Pancreas (tissue), 10 donors: Measurements from ENCODE around the gene SETDB1. TPM values are rescaled to one million over a fixed set of nuclear protein-coding genes. Genes with fewer than 3 reads are reported as not detected.
A peak's percentile ranks its signal among the peaks of the same experiment; 100 is the strongest.

Experiments
- ATAC-seq, 4 donors: fragments of 200-7000 bp; cut with Tn5 transposase; one replicate each; pipeline versions ENCODE4 v1.8.0 to v1.9.1; 2020; ENCODE audit warnings: mild to moderate bottlenecking in 4 of 4, moderate library complexity in 4 of 4
- DNase-seq, 6 donors: peaks; one replicate each; pipeline ENCODE4 v3.0.0-alpha.2; 2020
- FAIRE-seq: peaks from 2 replicates; lab custom pipeline; 2012; peaks lifted over from hg19 to GRCh38; lab: Jason Lieb, UNC
- H3K27ac ChIP-seq, 4 donors: fragments of 200-600 bp; sonication (generic); 1 replicate in 3 of 4; 2 replicates in 1 of 4; pipeline versions ENCODE4 v1.5.0 to v1.8.0; 2020
- H3K27me3 ChIP-seq, 4 donors: fragments of 200-600 bp; one replicate each; pipeline ENCODE4 v1.8.0; 2021
- H3K36me3 ChIP-seq, 3 donors: fragments of 200-600 bp; sonication (generic) in 1 of 3; one replicate each; pipeline versions ENCODE4 v1.5.0 to v1.8.0; 2020 to 2021
- H3K4me1 ChIP-seq, 3 donors: fragments of 200-600 bp; one replicate each; pipeline ENCODE4 v1.8.0; 2021
- H3K4me3 ChIP-seq, 4 donors: fragments of 200-600 bp; sonication (generic) in 2 of 4; one replicate each; pipeline versions ENCODE4 v1.5.0 to v1.8.0; 2020 to 2021
- H3K9me3 ChIP-seq, 4 donors: fragments of 200-600 bp; one replicate each; pipeline ENCODE4 v1.8.0; 2021
- CTCF ChIP-seq, 4 donors: fragments of 200-600 bp; sonication (generic) in 3 of 4; IDR thresholded peaks; one replicate each; pipeline versions ENCODE4 v1.5.0 to v1.8.0; 2021; ENCODE audit warnings: antibody characterized with exemption in 4 of 4
- WGBS, 2 donors: extraction: QIAGEN DNeasy Blood & Tissue Kit; methylation state at CpG; one replicate each; pipeline ENCODE4 v1.1.7; 2013; 5-methylcytosine and 5-hydroxymethylcytosine counted together
- intact Hi-C, 3 donors: fragments of 100-400 bp; cut with DNase I; formaldehyde crosslinking; loops; one replicate each; pipeline versions ENCODE4 v1.11.1 to v1.14.2; 2022
- polyA plus RNA-seq, 2 donors: library from polyadenylated mRNA; stranded (reverse); fragments of 200-250 nt; gene quantifications; one replicate each; pipeline ENCODE4 v1.2.3, GENCODE V29; 2013
- total RNA-seq, 6 donors: library from RNA; stranded (reverse); fragmentation: NEBNext Ultra II Directional in 4 of 6; extraction: Animal tissue kit (Norgen Biotek cat#: 25700) in 4 of 6; gene quantifications; one replicate each; pipeline versions ENCODE4 v1.2.1 to v1.2.4, GENCODE V29; 2021 to 2023
- donor health status: healthy with polysubstance abuse.
- donor health status: DM: no; HTN: no; CAD: no; lungs with moderate emphysema.
- donor health status: DM: no; HTN: no; CAD: no.
- donor health status: control.
- donor health status: control.
- donor health status: Bipolar disorder and iron deficiency.
- donor health status: DM: yes; HTN: yes; CAD: no.
- donor health status: DM: no; HTN: no; CAD: no.
- donor health status: DM: no; HTN: no; CAD: no.
- donor health status: DM: yes; HTN: yes; CAD: no.

Gene SETDB1
- total and polyA plus RNA-seq, 8 donors: 15.2 to 25.5 (median 20.9) TPM

- no peak for DNase-seq
- Histone ChIP-seq H3K9me3 (no peaks in the 10 kb centered on the region), H3K27me3 (no peaks in the 10 kb centered on the region), H3K4me3 (no peak overlapping the region), H3K4me1 (peaks cover 16 to 35% (median 23%) of the 10 kb centered on the region in 3 donors), H3K36me3 (peaks cover 0 to 51% (median 43%) of the 10 kb centered on the region in 3 donors), H3K27ac (no peak overlapping the region)
- ATAC-seq: no peak
- FAIRE-seq: no peak
- no peak for TF ChIP-seq CTCF (IDR thresholded peaks at IDR 0.05)
- 88 to 92% methylated on average over 4 of the region's 4 CpGs for WGBS, 2 donors
- intact Hi-C loops: no loop called here
Measured at GRCh38 chr1:150968491-150968890, 42.3 kb downstream of the SETDB1 start.

GRCh38 chr1:150969626-150970025 is 43.5 kb downstream of the SETDB1 start:
- 74 to 81% methylated on average over 3 of the region's 3 CpGs for WGBS, 2 donors
- Histone ChIP-seq H3K4me1 (peaks cover 16 to 35% (median 23%) of the 10 kb centered on the region in 3 donors), H3K4me3 (no peak overlapping the region), H3K36me3 (peaks cover 0 to 42% (median 34%) of the 10 kb centered on the region in 3 donors), H3K27ac (peak overlapping the region in 2 of 4 donors; percentile 13 to 29), H3K9me3 (no peaks in the 10 kb centered on the region), H3K27me3 (no peaks in the 10 kb centered on the region)
- no peak for TF ChIP-seq CTCF (IDR thresholded peaks at IDR 0.05)
- DNase-seq (no peak), ATAC-seq (no peak), FAIRE-seq (no peak)
- intact Hi-C loops: no loop called here

- H3K9me3 ChIP-seq: no peaks in the 10 kb centered on the region
- H3K27ac ChIP-seq: peak overlapping the region; percentile 28 to 91 (median 63)
- TF ChIP-seq CTCF (IDR thresholded peaks at IDR 0.05): no peak
- H3K27me3 ChIP-seq: no peaks in the 10 kb centered on the region
- peak overlapping the region in 2 of 4 donors; percentile 14 to 72 for H3K4me3 ChIP-seq
- ATAC-seq (peak; percentile 57 to 80 (median 76)), DNase-seq (peak; percentile 72 to 90 (median 85)), FAIRE-seq (no peak)
- intact Hi-C loops: no loop called here
- peaks cover 16 to 38% (median 23%) of the 10 kb centered on the region in 3 donors for H3K4me1 ChIP-seq
- 24 to 26% methylated on average over 11 of the region's 11 CpGs for WGBS, 2 donors
- peaks cover 0 to 29% (median 23%) of the 10 kb centered on the region in 3 donors for H3K36me3 ChIP-seq
Measured at GRCh38 chr1:150970808-150971582, 44.8 kb downstream of the SETDB1 start.

GRCh38 chr1:150971583-150972416 is 45.6 kb downstream of the SETDB1 start:
- ATAC-seq (peak in 1 of 4 donors; percentile 9), FAIRE-seq (no peak), DNase-seq (peak in 3 of 6 donors; percentile 26 to 39 (median 38))
- no peak for TF ChIP-seq CTCF (IDR thresholded peaks at IDR 0.05)
- Histone ChIP-seq H3K27ac (peak overlapping the region; percentile 18 to 91 (median 58)), H3K36me3 (peaks cover 0 to 21% (median 16%) of the 10 kb centered on the region in 3 donors), H3K4me1 (peaks cover 16 to 38% (median 23%) of the 10 kb centered on the region in 3 donors), H3K4me3 (peak overlapping the region in 2 of 4 donors; percentile 14 to 72), H3K9me3 (no peaks in the 10 kb centered on the region), H3K27me3 (no peaks in the 10 kb centered on the region)
- intact Hi-C loops: no loop called here
- WGBS, 2 donors: 56 to 58% methylated on average over 6 of the region's 6 CpGs
